HG03159 (cell line): Measurements from ENCODE around the gene PNPLA6.

ENCODE experiments used
- ATAC-seq: cut with Tn5 transposase; IDR thresholded peaks from one replicate; pipeline ENCODE4 v1.9.1; 2021; ENCODE audit warnings: mild to moderate bottlenecking, moderate library complexity; ENCODE audit not compliant: unreplicated experiment

PNPLA6 gene

GRCh38 chr19:7595466-7596133 lies 60.1 kb downstream of the PNPLA6 start, which contains the start of gene CAMSAP3:
TSS of gene CAMSAP3 (plus strand) at chr19:7595863. CDS start at chr19:7596003, 140 bp downstream.
- no peak for ATAC-seq

DNA sequence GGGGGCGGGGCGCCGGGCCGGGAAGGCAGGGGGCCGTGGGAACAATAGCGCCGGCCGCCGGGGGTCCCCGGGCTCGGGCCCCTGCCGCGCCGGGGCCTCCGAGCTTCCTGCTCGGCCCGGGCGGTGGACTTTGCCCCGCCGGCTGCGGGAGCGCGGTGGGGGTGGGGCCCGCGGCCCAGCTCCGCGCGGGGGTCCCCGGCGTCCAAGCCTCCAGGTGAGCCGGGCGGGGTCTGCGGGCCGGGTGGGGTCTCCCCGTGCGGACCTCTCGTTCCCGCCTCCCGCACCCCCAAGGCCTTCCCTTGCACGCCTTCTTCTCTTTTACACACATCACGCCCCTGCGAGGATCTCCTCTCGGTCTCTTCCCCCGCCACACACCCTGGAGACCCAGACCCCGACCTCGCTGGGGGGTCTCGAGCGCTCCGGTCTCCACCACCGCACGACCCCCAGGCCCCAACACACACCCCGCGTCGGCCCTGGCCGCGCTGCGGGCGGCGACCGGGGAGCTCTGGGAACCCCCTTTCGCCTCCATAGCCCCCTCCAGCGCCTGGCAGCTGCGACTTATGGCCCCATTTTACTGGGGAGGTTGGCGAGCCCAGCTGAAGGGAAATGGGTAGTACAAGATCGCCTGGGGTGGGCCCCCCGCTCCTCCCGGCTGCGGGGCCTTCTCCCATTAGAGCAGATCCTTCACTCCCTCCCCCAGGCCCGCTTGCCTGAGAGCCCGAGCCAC lies 60.9 kb downstream of the PNPLA6 start:
- ATAC-seq: no peak

- no peak for ATAC-seq
These were observed 62.2 kb downstream of the PNPLA6 start for GRCh38 chr19:7597689-7598088.

DNA sequence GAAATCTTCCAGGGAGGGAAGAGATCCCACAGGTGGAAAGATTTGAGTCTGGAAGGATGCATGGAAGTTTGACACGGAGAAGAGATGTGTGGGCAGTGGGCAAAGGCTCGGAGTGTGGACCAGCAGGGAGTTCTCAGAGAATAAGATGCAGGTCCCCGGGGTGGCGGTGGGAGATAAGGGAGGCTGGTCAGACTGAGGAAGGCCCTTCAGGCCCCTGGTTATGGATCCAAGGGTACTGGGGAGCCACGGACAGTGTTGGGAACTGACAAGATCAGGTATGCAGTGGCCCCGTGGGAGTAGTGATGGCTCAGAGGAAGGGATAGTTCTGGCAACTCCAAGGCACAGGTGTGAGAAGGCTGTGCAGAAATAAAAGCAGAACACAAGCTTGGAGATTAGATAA lies 62.7 kb downstream of the PNPLA6 start:
- no peak for ATAC-seq

DNA sequence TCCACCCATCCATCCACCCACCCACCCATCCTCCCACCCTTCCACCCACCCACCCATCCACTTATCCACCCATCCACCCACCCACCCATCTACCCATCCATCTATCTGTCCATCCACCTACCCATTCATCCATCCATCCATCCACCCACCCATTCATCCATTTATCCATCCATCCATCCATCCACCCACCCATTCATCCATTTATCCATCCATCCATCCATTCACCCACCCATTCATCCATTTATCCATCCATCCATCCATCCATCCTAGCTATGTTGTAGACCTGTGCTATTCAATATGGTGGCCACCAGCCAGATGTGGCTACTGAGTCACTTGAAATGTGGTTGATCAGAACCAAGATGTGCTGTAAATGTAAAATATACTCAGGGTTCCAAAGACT lies 65.2 kb downstream of the PNPLA6 start:
- ATAC-seq: no peak

DNA sequence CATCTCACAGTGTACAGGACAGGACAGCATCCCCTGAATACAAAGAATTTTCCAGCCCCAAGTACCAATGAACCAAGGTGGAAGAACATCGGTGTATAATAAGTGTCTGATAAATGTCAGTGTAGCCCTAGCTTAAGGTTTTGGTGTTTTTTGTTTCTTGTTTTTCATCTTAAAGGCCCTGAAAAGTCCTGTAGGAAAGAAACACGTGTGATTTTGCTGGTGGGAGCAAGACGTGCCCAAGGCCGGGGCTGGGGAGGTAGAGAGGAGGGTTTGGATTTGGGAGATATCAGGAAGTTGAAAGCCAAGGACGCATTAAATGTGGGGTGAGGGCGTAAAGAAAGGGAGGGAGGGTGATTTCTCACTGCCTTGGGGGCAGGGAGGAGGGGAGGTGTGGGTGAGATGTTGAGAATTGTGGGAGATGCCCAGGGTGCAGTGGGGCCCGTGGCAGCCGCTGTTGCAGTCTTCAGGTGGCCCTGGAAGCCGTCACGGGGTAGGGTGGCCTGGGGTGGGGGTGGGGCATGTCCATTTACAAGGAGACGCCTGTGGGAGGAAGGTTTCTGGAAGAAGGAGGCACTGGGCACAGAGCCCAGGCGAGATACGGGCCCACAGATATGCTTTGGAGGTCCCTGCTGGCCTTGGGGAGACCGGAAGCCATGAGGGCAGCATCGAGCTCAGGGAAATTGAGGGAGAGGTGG lies 66.9 kb downstream of the PNPLA6 start:
- ATAC-seq: no peak

GRCh38 chr19:7602935-7603497 lies 67.5 kb downstream of the PNPLA6 start:
- ATAC-seq: no peak

GRCh38 chr19:7603919-7604318 lies 68.4 kb downstream of the PNPLA6 start:
- ATAC-seq: no peak

DNA sequence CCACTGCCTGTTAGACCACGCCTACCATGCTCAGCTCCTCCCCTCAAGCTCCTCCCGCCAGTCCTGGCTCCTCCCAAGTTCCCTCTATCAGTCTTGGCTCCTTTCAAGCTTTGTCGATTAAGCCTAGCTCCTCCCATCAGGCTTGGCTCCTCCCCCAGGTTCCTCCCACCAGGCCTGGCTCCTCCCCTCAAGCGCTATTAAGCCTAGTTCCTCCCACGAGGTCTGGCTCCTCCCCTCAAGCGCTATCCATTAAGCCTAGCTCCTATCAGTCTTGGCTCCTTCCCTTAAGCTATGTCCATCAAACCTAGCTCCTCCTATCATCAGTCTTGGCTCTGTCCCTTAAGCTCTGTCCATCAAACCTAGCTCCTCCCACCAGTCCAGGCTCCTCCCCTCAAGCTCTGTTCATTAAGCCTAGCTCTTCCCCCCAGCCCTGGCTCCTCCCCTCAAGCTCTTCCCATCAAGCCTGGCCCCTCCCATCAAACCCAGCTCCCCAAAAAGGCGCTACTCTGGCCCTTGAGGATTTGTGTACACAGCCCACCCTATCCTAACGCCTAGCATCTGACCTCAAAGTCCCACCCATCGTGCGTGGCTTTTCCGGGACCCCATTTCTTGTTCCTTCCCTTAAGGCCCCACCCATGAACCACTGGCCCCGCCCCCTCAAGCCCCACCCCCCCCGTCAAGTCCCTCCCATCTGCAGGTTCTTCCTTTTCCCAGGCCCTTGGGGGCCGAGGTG lies 70.1 kb downstream of the PNPLA6 start:
- ATAC-seq: no peak

- no peak for ATAC-seq
These were observed 70.8 kb downstream of the PNPLA6 start for GRCh38 chr19:7606289-7606688.

DNA sequence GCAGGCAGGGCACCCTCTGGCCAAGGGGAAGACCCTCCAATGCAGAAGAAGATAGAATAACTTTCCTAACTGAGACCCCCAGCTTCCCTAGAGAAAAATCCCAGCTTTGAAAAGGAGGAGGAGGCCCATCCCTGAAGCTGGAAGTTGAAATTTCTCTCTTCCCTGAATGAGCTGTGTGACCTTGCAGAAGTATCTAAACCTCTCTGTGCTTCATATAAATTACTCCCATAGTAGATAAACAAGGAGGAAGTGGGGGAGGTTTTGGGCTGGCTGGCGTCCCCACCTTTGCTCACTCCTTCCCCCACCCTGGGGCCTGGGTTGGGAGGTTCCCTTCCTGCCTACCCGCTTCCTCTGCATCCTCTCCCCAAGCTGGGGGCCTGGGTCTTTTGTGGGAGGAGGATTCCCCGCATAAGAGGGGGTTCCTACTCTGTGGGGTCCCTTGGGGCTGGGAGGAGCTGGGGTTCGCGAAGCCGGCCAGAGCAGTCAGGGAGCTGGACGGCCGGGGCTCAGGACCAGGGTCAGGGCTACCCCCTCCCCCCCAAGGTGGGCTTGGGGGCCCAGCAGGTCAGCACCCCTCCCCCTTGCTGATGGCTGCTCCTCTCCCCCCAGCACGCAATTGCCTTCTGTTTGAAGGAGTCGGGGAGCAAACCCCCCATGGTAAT lies 71.8 kb downstream of the PNPLA6 start:
- ATAC-seq: no peak

- no peak for ATAC-seq
These were observed 72.5 kb downstream of the PNPLA6 start for GRCh38 chr19:7607874-7608560.

DNA sequence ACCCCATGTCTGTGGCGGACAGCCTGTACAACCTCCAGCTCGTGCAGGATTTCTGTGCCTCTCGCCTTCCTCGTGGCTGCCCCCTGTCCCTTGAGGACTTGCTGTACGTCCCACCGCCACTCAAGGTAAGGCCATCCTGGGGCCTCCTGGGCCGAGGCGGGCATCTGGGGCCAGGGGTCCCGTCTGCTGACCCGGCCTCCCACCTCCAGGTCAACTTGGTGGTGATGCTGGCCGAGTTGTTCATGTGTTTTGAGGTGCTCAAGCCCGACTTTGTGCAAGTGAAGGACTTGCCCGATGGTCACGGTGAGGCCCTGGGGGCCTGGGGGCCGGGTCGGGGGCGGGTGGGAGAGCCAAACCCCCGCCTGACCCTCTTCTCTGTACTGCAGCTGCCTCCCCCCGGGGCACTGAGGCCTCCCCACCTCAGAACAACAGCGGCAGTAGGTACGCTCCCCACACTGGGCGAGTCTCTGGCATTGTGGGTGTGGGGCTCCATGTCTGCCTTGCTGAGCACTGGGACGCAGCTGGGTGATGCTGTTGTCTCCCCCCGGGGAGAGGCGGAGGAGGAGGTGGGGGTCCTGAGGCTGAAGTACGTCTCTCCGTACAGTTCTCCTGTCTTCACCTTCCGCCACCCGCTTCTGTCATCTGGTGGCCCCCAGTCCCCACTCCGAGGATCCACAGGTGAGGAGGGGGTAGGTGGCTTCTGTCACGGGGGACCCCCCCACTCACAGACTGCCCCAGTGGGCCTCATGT lies 75.1 kb downstream of the PNPLA6 start:
- ATAC-seq: no peak
